ENCODE results near the gene SP9.

- TF ChIP-seq CTCF (IDR thresholded peaks at IDR 0.05) = no peak
- TF ChIP-seq POLR2AphosphoS5 (IDR thresholded peaks at IDR 0.05) = no peak
Measured at GRCh38 chr2:174350593-174351181, 15.9 kb downstream of the SP9 start.

Measured in gastroesophageal sphincter (tissue), 3 donors.